MCF 10A (cell line): ENCODE results near the gene OLIG3. TPM values are rescaled to one million over a fixed set of nuclear protein-coding genes. Genes with fewer than 3 reads are reported as not detected.

ENCODE experiments used
- BruUV-seq: library from RNA; stranded (reverse); fragments of 400-500 nt; replicated peaks from 2 replicates; lab custom pipeline; 2021; lab: Mats Ljungman, UMichigan
- CTCF ChIA-PET: fragments of 300-600 bp; sonication (Branson Sonifier 250); formaldehyde crosslinking; extraction: SDS; loops from one replicate; lab custom pipeline; 2021; ENCODE audit warnings: antibody characterized with exemption, inconsistent platforms; lab: Yijun Ruan, JAX
- POLR2A ChIA-PET: fragments of 300-600, 350-650 bp; sonication (Branson Sonifier 250); formaldehyde crosslinking; extraction: SDS; loops from one replicate; lab custom pipeline; 2020; ENCODE audit warnings: antibody characterized with exemption, inconsistent platforms; lab: Yijun Ruan, JAX
- DNase-seq: peaks from one replicate; pipeline ENCODE4 v3.0.0-alpha.2; 2018; ENCODE audit not compliant: unreplicated experiment
- H3K27ac Mint-ChIP-seq: one replicate; pipeline ENCODE4 v1.8.0; 2022; ENCODE audit warnings: mild to moderate bottlenecking, low read depth, mixed read lengths; ENCODE audit not compliant: unreplicated experiment
- H3K27me3 Mint-ChIP-seq: one replicate; pipeline ENCODE4 v1.8.0; 2022; ENCODE audit warnings: mixed read lengths; ENCODE audit not compliant: insufficient read depth, unreplicated experiment
- H3K36me3 Mint-ChIP-seq: one replicate; pipeline ENCODE4 v1.8.0; 2022; ENCODE audit warnings: mild to moderate bottlenecking, moderate library complexity, mixed read lengths; ENCODE audit not compliant: insufficient read depth, unreplicated experiment
- H3K4me1 Mint-ChIP-seq: one replicate; pipeline ENCODE4 v1.8.0; 2022; ENCODE audit warnings: mixed read lengths; ENCODE audit not compliant: insufficient read depth, unreplicated experiment
- H3K4me3 Mint-ChIP-seq: one replicate; pipeline ENCODE4 v1.8.0; 2022; ENCODE audit warnings: mild to moderate bottlenecking, moderate library complexity, mixed read lengths; ENCODE audit not compliant: unreplicated experiment
- H3K9me3 Mint-ChIP-seq: one replicate; pipeline ENCODE4 v1.8.0; 2022; ENCODE audit warnings: mixed read lengths; ENCODE audit not compliant: unreplicated experiment
- intact Hi-C: fragments of 100-400 bp; cut with micrococcal nuclease; formaldehyde crosslinking; loops from 2 replicates; pipeline ENCODE4 v1.14.1; 2022
- total RNA-seq: library from RNA; stranded (reverse); gene quantifications from 2 replicates; pipeline ENCODE4 v1.2.3, GENCODE V29; 2022
- TF ChIP-seq, protein P1 (sequence below): fragments of 200-600 bp; IDR thresholded peaks from one replicate; pipeline ENCODE4 v1.8.0; 2022; ENCODE audit warnings: antibody characterized with exemption, mild to moderate bottlenecking; ENCODE audit not compliant: unreplicated experiment

OLIG3 gene
- total RNA-seq, 1 experiment from 2014 or later, result not detected

DNA sequence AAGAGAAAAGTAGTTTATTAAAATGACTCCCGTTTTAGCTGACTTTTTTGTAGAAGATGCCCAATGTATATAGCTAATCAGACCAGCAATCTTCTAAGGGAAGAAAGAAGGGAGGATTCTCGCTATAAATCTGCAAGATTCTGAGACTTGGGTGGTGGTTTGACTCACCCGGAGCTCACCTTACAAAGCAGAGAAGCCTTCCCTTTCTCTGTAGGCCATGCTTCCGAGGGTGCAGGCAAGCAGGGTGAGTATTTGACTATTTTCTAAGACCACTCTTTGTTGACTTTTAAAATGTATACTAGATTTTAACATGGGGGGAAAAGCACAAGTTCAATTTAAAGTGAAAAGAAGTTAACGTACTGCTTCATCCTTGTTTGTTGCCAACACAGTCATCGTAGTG is 2.7 kb downstream of the OLIG3 start:
- POLR2A ChIA-PET, result interaction anchor here (0.6 kb wide), 1 partner anchor 160 kb away, joined by 3 read pairs; no protein-coding TSS in a partner anchor
- Mint-ChIP-seq H3K4me1 (peaks cover 4% of the 10 kb centered on the region), H3K36me3 (peaks cover 5% of the 10 kb centered on the region), H3K27me3 (peaks cover 26% of the 10 kb centered on the region), H3K9me3 (no peaks in the 10 kb centered on the region), H3K4me3 (no peak overlapping the region), H3K27ac (no peak overlapping the region)
- BruUV-seq, result no TSS peak
- CTCF ChIA-PET, result interaction anchor here (1.0 kb wide), 1 partner anchor 20 kb away, joined by 3 read pairs; no protein-coding TSS in a partner anchor
- TF ChIP-seq, protein P1, sequence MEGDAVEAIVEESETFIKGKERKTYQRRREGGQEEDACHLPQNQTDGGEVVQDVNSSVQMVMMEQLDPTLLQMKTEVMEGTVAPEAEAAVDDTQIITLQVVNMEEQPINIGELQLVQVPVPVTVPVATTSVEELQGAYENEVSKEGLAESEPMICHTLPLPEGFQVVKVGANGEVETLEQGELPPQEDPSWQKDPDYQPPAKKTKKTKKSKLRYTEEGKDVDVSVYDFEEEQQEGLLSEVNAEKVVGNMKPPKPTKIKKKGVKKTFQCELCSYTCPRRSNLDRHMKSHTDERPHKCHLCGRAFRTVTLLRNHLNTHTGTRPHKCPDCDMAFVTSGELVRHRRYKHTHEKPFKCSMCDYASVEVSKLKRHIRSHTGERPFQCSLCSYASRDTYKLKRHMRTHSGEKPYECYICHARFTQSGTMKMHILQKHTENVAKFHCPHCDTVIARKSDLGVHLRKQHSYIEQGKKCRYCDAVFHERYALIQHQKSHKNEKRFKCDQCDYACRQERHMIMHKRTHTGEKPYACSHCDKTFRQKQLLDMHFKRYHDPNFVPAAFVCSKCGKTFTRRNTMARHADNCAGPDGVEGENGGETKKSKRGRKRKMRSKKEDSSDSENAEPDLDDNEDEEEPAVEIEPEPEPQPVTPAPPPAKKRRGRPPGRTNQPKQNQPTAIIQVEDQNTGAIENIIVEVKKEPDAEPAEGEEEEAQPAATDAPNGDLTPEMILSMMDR, result no peak
- intact Hi-C loops, result no loop called here
- no peak for DNase-seq

DNA sequence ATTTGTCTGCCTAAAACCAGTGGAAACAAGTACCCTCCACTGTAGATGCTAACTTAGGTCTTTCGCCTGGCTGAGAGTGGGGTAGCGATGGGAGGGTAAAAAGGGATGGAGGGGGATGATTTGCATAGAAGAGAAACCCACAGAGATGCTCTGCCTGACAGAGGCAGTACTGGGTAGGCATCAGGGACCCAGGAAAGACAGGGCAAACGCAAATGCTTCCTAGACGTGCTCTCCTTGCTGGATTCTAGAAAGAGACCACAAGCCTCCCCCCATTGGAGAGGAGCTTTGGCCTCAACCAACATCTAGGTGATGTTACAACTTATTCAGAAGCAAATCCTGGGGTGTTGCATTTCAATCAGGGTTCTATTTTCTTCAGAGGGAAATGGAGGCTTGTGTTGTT is 3.2 kb downstream of the OLIG3 start:
- CTCF ChIA-PET, result no interaction called here
- H3K27me3 Mint-ChIP-seq, result peaks cover 28% of the 10 kb centered on the region
- peaks cover 4% of the 10 kb centered on the region for H3K4me1 Mint-ChIP-seq
- no peak for DNase-seq
- no peaks in the 10 kb centered on the region for H3K9me3 Mint-ChIP-seq
- TF ChIP-seq, protein P1, result no peak
- BruUV-seq, result no TSS peak
- no peak overlapping the region for H3K4me3 Mint-ChIP-seq
- H3K27ac Mint-ChIP-seq, result no peak overlapping the region
- POLR2A ChIA-PET, result interaction anchor here (0.6 kb wide), 1 partner anchor 159 kb away, joined by 3 read pairs; no protein-coding TSS in a partner anchor
- intact Hi-C loops, result no loop called here
- peaks cover 4% of the 10 kb centered on the region for H3K36me3 Mint-ChIP-seq

DNA sequence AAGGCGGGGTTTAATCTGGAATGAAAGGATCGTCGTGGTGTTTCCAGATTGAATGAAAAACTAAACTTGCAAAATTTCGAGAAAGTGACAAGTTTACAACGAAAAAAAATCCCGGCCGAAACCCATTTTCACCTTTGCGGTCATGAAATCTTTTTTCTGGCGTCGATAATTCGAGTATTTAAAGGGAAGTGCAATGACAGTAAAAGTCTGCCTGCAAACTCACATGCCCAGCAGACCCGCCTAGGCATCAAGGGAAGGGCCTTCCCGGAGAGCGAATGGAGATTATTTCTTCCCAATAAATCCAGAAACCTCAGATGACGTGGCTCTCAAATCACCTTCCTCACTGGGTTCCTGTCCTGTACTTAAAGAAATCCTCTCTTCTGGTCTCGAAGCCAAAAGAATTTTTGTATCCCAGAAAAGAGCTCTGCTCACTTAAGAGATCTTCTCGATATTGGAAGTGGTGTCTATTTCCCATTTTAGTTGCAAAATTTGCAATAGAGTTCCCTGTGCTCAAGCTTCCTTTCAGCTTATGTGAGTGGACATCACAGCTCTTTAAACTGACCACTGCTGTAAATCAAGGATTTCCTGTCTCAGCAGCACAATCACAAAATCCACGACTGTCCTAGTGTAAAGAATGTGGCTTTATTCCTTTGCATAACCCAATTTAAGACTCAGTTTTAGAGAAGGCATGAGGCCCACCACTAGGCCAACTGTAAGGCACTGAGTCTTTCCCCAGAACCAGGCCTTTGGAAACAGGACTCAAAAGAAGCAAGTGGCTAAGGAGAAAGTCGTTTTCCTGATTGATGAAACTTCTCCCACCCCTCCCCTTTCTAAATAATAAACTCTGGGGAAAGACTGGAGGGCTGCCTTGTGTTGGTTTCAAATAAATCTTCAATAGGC is 3.9 kb downstream of the OLIG3 start:
- Mint-ChIP-seq H3K27ac (no peak overlapping the region), H3K4me1 (peaks cover 4% of the 10 kb centered on the region), H3K36me3 (no peaks in the 10 kb centered on the region), H3K27me3 (peaks cover 32% of the 10 kb centered on the region), H3K4me3 (no peak overlapping the region), H3K9me3 (no peaks in the 10 kb centered on the region)
- ChIA-PET CTCF (no interaction called here), POLR2A (no interaction called here)
- DNase-seq, result no peak
- intact Hi-C loops, result no loop called here
- BruUV-seq, result no TSS peak
- TF ChIP-seq, protein P1, result no peak

DNA sequence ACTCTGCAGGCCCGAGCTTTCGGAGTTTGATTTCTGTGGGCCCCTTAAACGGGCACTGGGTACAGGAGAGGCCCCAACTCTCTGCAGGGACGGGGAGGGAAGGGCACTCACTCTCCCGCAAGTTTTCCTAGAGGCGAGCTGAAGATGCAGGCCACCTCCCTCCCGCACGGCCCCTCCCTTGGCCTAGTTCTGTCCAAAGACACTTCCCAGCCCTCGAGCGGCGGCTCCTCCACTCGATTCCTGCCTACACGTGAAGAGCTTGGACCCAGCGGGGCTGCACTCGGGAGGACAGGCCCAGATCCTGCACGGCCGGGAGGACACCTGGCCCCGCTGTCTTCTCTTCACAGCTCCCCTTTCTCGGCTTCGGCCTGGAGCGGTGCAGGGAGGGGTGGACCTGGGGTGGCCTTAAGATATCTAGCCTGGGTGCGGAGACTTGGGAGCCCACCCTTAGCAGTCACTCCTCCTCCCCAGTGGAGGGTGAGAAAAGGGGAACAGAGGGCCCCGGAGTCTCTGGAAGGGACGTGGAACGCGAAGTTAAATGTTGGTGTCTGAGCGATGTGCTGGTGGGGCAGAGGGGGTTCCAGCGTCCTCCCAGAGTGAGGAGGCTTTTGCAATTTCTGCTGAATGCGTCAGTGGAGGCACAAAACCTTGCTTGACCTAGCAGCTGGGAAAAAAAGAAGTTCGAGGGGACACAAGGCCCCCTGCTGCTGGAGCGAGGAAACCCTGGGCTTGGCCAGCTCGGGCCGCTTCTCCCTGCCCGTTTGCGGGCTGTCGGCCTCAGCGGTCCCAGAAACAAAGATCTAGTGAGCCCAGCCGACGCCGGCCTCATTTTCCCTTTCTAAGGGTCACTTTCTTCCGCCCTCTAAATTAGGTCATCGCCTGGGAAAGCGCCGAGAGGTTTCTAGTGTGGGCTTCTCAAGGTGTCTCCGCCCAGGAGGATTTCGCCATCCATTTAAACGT is 4.9 kb downstream of the OLIG3 start:
- Mint-ChIP-seq H3K36me3 (no peaks in the 10 kb centered on the region), H3K4me1 (no peaks in the 10 kb centered on the region), H3K4me3 (no peak overlapping the region), H3K27me3 (peaks cover 32% of the 10 kb centered on the region), H3K27ac (no peak overlapping the region), H3K9me3 (no peaks in the 10 kb centered on the region)
- no peak for DNase-seq
- CTCF ChIA-PET, result no interaction called here
- TF ChIP-seq, protein P1, result no peak
- intact Hi-C loops, result no loop called here
- POLR2A ChIA-PET, result no interaction called here
- no TSS peak for BruUV-seq
